K562 (cell line): ENCODE results near the gene LDLRAD3.

ENCODE experiments used
- CBX2 ChIP-seq: fragments of 200-600 bp; sonication (generic); IDR thresholded peaks from one replicate; pipeline ENCODE4 v1.6.1; 2012; ENCODE audit warnings: mild to moderate bottlenecking, low read length, inconsistent platforms; ENCODE audit not compliant: insufficient read depth, poor library complexity, severe bottlenecking
- CHD1 ChIP-seq: fragments of 200-600 bp; sonication (generic); IDR thresholded peaks from one replicate; pipeline ENCODE4 v1.6.1; 2012; ENCODE audit warnings: mild to moderate bottlenecking, moderate library complexity, low read length, inconsistent platforms
- CHD4 ChIP-seq: fragments of 200-600 bp; sonication (generic); IDR thresholded peaks from 3 replicates; pipeline ENCODE4 v1.6.1; 2012; ENCODE audit warnings: low read depth, mild to moderate bottlenecking, mixed read lengths, low read length, inconsistent platforms; ENCODE audit not compliant: insufficient read depth, insufficient replicate concordance, poor library complexity, severe bottlenecking
- EZH2 ChIP-seq: IDR thresholded peaks from 2 replicates; pipeline ENCODE4 v1.6.1; 2012; ENCODE audit warnings: low read depth, mild to moderate bottlenecking, inconsistent platforms, low read length, borderline replicate concordance
- FOXJ3 ChIP-seq: sonication (generic); formaldehyde crosslinking; IDR thresholded peaks from 2 replicates; pipeline ENCODE4 v1.4.0; 2020; ENCODE audit warnings: mild to moderate bottlenecking, missing genetic modification reagents
- FOXP1 ChIP-seq: sonication (generic); formaldehyde crosslinking; IDR thresholded peaks from 2 replicates; pipeline ENCODE4 v1.8.0; 2022; ENCODE audit warnings: mild to moderate bottlenecking, missing genetic modification reagents
- MEIS2 ChIP-seq: fragments of 450-650 bp; IDR thresholded peaks from 2 replicates; pipeline ENCODE4 v1.6.1; 2014; ENCODE audit warnings: mild to moderate bottlenecking; ENCODE audit not compliant: partially characterized antibody
- RAD21 ChIP-seq, 2 experiments: fragments of 250-450 bp in 1 of 2; fragments of 450-650 bp in 1 of 2; sonication (Bioruptor Pico) in 1 of 2; formaldehyde crosslinking in 1 of 2; IDR thresholded peaks in 1 of 2; conservative IDR thresholded peaks in 1 of 2; 2 replicates each; pipeline versions ENCODE4 v1.4.0 to v1.8.0; 2020 to 2022; ENCODE audit warnings: mild to moderate bottlenecking in 2 of 2, moderate library complexity in 1 of 2

DNA sequence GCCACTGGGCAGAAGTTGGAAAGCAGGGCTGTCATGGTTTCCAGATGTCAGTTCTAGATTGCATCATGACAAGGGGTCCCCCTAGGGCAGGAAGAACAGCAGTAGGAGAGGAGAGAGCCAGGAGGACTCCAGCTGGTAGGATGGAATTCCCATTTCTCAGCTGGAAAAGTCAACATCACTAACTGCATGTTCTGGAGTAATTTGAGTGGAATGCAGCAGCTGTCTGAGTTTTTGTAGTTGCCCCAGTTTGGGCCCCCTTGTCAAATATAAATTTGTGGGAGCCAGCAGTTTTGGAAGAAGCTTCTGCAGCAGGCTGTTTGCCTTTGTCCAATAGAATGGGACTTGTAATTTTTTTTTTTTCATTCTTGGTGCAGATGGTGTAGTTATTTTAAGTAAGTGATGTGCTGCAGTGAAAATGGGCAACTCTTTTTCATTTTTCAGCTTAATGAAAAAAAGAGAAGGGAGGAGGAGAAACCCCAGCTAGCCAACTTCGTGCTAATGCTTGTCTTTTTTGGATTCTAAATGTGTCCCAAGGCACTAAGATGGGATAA lies 86.9 kb downstream of the LDLRAD3 start:
- no peak for TF ChIP-seq MEIS2
- TF ChIP-seq CHD4: no peak
- no peak for TF ChIP-seq FOXP1 (CRISPR knock-in tag)
- no peak for TF ChIP-seq RAD21 (CRISPR knock-in tag; conservative IDR thresholded peaks at IDR 0.05 in 1 of 2, IDR thresholded peaks at IDR 0.05 in 1 of 2)
- TF ChIP-seq EZH2: no peak
- TF ChIP-seq CHD1: no peak
- no peak for TF ChIP-seq CBX2
- no peak for TF ChIP-seq FOXJ3 (CRISPR knock-in tag)
